AG04449 (cell line): ENCODE measurements around the gene DERL2.

ENCODE experiments used
- CTCF ChIA-PET: fragments of 350-600 bp; formaldehyde crosslinking; extraction: SDS; loops from one replicate; lab custom pipeline; 2021; ENCODE audit warnings: antibody characterized with exemption; lab: Yijun Ruan, JAX
- POLR2A ChIA-PET: fragments of 400-600, 350-600 bp; formaldehyde crosslinking; extraction: SDS; loops from one replicate; lab custom pipeline; 2020; ENCODE audit warnings: antibody characterized with exemption, inconsistent platforms; lab: Yijun Ruan, JAX
- DNase-seq: peaks from one replicate; pipeline ENCODE4 v3.0.0-alpha.2; 2010; ENCODE audit warnings: low read depth, low spot score
- H3K4me3 ChIP-seq: 2 replicates; pipeline ENCODE4 v1.5.1; 2011; ENCODE audit warnings: low read depth, mild to moderate bottlenecking, control low read depth, low read length
- TF ChIP-seq, protein P1 (sequence below): IDR thresholded peaks from one replicate; pipeline ENCODE4 v1.5.1; 2011; ENCODE audit warnings: mild to moderate bottlenecking, moderate library complexity, low read length, control low read depth, inconsistent platforms; ENCODE audit not compliant: insufficient read depth; ENCODE audit errors: missing control alignments

DERL2 gene

GRCh38 chr17:5481451-5481850 lies 4.5 kb downstream of the DERL2 start:
- DNase-seq = no peak
- no peak overlapping the region for H3K4me3 ChIP-seq
- TF ChIP-seq, protein P1, sequence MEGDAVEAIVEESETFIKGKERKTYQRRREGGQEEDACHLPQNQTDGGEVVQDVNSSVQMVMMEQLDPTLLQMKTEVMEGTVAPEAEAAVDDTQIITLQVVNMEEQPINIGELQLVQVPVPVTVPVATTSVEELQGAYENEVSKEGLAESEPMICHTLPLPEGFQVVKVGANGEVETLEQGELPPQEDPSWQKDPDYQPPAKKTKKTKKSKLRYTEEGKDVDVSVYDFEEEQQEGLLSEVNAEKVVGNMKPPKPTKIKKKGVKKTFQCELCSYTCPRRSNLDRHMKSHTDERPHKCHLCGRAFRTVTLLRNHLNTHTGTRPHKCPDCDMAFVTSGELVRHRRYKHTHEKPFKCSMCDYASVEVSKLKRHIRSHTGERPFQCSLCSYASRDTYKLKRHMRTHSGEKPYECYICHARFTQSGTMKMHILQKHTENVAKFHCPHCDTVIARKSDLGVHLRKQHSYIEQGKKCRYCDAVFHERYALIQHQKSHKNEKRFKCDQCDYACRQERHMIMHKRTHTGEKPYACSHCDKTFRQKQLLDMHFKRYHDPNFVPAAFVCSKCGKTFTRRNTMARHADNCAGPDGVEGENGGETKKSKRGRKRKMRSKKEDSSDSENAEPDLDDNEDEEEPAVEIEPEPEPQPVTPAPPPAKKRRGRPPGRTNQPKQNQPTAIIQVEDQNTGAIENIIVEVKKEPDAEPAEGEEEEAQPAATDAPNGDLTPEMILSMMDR = no peak
- ChIA-PET POLR2A (no interaction called here), CTCF (no interaction called here)

DNA sequence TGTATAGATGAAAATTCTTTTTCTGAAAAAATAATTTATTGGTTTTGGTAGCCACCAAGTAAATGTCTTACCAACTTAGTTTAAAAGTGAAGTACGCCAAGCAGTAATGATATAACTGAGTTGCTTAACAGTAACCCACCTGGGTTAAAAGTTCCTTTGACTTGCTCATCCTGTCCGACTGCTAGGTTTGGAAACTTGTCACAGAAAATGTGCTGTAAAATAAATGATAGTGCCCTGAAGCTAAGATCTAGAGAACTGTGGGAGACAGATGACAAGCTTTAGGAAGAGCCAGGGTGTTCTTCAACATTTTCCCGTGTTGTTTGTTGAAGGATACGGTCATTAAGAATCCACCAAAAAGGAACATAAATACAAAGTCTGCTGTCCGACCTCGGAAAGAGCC lies 5.0 kb downstream of the DERL2 start:
- no peak for DNase-seq
- H3K4me3 ChIP-seq = no peak overlapping the region
- TF ChIP-seq, protein P1 = no peak
- ChIA-PET POLR2A (no interaction called here), CTCF (interaction anchor here (1.0 kb wide), 1 partner anchor 10 kb away, joined by 3 read pairs; no protein-coding TSS in a partner anchor)

DNA sequence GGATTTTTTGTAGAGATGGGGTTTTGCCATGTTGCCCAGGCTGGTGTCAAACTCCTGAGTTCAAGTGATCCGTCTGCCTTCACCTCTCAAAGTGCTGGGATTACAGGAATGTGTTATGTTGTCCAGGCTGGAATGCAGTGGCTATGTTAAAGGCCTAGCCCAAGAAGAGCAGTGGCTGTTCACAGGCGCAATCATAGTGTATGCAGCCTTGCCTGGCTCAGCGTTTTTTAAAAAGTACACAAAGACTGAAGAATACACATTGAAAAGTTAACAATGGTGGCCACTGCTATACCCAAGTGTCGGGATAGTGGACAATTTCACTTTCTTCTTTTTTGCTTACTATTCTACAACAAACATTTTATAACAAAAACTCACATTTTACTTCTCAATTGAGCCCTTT lies 7.0 kb downstream of the DERL2 start:
- no peak for DNase-seq
- TF ChIP-seq, protein P1 = no peak
- ChIA-PET CTCF (no interaction called here), POLR2A (no interaction called here)
- H3K4me3 ChIP-seq = no peak overlapping the region

GRCh38 chr17:5473906-5474305 lies 12.1 kb downstream of the DERL2 start:
- H3K4me3 ChIP-seq = no peak overlapping the region
- DNase-seq = no peak
- ChIA-PET CTCF (interaction anchor here (1.2 to 2.8 kb wide), 3 partner anchors 10 to 35 kb away, joined by 3 to 11 read pairs (median 8); partner anchors contain the start of gene C1QBP), POLR2A (no interaction called here)
- TF ChIP-seq, protein P1 = no peak

DNA sequence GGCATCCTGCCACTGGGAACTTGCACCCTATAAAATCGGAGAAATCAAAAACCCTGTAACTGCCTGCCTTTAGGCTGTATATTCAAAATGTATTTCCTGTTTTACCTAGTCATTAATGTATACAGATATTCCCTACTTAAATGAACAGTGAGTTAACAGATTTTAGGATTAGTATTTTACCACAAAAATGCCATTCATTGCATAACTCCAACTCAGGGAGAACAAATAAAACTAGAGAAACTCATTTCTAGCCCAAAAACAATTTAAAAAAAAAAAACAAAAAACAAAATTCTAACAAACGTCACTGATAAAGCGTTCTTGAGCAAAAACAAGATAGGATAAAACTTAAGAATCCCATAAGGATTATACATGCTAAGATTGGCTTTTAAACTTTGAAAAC lies 13.5 kb downstream of the DERL2 start:
- TF ChIP-seq, protein P1 = no peak
- POLR2A ChIA-PET = no interaction called here
- DNase-seq = no peak
- no peak overlapping the region for H3K4me3 ChIP-seq
- CTCF ChIA-PET = interaction anchor here (2.8 kb wide), 1 partner anchor 12 kb away, joined by 11 read pairs; no protein-coding TSS in a partner anchor

DNA sequence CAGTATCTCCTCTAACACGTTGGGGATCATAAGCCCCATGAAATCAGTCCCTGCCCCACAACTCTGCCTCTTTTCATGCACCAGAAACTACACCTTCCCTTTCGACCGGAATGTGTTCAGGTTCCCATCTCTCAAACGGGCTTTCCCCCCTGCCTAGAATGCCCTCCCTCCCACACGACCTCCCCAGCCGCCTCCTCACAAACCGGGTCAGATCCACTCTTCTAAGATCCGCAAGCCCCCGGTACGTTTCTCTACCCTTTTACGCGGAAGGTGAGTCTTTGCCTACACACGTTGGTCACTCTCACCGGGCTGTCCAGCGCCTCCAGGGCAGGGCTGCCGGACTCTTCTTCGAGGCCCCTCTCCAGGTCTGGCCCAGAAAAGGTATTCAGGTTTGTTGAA lies 17.9 kb downstream of the DERL2 start:
- ChIA-PET CTCF (interaction anchor here (13.4 kb wide), 1 partner anchor 29 kb away, joined by 126 read pairs; the partner anchor contains the start of gene C1QBP), POLR2A (interaction anchor here (0.7 to 1.2 kb wide), 3 partner anchors 18 to 87 kb away, joined by 3 to 5 read pairs (median 3); partner anchors contain the start of genes C1QBP, DERL2 and MIS12)
- no peak for DNase-seq
- TF ChIP-seq, protein P1 = no peak
- H3K4me3 ChIP-seq = peak overlapping the region; percentile 90
